Head of caudate nucleus (tissue), 42 donors: Measurements from ENCODE around the gene HPGDS.

ENCODE experiments used
- DNase-seq, 42 donors: peaks; one replicate each; pipeline versions ENCODE4 v3.0.0 to v3.0.0-alpha.2; 2020 to 2021; ENCODE audit warnings: mixed read lengths in 7 of 42
- intact Hi-C: fragments of 100-400 bp; cut with DNase I; formaldehyde crosslinking; loops from one replicate; pipeline ENCODE4 v1.15.0; 2022

Gene HPGDS

GRCh38 chr4:94276204-94276603, 66.4 kb downstream of the HPGDS start:
- intact Hi-C loops: no loop called here
- DNase-seq: no peak

- intact Hi-C loops: no loop called here
These were observed 67.7 kb downstream of the HPGDS start for GRCh38 chr4:94274912-94275311.

GRCh38 chr4:94271248-94271647, 71.4 kb downstream of the HPGDS start:
- intact Hi-C loops: no loop called here

More at GRCh38 chr4:94274912-94275311, 67.7 kb downstream of the HPGDS start:
- no peak for DNase-seq

DNA sequence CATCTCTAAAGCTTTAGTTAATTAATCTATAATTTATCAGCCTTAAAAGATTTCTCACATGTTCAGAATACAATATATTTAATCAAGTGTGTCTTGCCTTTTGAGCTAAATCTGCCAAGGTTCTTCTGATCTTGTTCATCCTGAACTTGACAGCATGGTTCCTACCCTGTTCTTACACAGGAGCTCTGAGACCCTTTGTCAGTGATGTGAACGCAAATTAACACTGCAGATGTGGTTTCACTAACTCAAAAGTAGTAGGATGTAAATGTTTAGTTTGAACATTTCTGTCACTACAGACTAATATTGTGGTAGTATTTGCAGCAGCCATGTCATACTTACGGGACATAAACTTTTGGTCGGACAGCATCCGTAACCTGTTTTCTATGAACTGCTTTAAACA, 75.6 kb downstream of the HPGDS start:
- DNase-seq: no peak
- intact Hi-C loops: no loop called here

More at GRCh38 chr4:94271248-94271647, 71.4 kb downstream of the HPGDS start:
- no peak for DNase-seq

- intact Hi-C loops: no loop called here
- DNase-seq: no peak
These were observed 80.2 kb downstream of the HPGDS start for GRCh38 chr4:94262163-94263016.

- DNase-seq: no peak
- intact Hi-C loops: no loop called here
These were observed 85.8 kb downstream of the HPGDS start for GRCh38 chr4:94256828-94257227.

DNA sequence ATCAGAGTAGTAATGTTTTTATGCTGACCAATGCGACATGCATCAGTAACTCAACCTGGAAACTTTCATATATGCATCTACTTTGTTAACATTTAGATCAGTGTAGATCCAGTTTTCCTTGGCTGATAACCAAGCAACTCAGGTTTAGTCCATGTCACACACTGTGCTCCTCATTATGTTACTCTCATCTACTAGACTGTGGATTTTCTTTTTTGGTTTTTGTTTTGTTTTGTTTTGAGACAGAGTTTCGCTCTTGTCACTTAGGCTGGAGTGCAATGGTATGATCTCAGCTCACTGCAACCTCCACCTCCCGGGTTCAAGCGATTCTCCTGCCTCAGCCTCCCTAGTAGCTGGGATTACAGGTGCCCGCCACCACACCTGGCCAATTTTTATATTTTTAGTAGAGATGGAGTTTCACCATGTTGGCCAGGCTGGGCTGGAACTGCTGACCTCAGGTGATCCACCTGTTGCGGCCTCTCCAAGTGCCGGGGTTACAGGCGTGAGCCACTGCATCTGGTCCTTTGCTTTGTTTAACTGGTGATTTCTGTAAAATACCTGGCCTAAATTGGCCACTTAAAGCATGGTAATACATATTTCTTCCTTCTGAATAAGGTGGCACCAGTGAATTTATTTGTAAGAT, 86.4 kb downstream of the HPGDS start:
- intact Hi-C loops: no loop called here
- no peak for DNase-seq

GRCh38 chr4:94253036-94253435, 89.6 kb downstream of the HPGDS start:
- intact Hi-C loops: no loop called here

GRCh38 chr4:94251094-94251493, 91.5 kb downstream of the HPGDS start:
- DNase-seq: no peak
- intact Hi-C loops: no loop called here

More at GRCh38 chr4:94253036-94253435, 89.6 kb downstream of the HPGDS start:
- DNase-seq: peak in 2 of 42 donors; percentile 7 to 13
